PFSK-1 (cell line): ENCODE data around the gene C12orf43.

Experiments
- POLR2AphosphoS5 ChIP-seq: IDR thresholded peaks from 2 replicates; pipeline ENCODE4 v1.6.1; 2012; ENCODE audit warnings: low read depth, mild to moderate bottlenecking, control low read depth, low read length, moderate library complexity
- TAF1 ChIP-seq: IDR thresholded peaks from 2 replicates; pipeline ENCODE4 v1.6.1; 2012; ENCODE audit warnings: low read length, control low read depth, borderline replicate concordance; ENCODE audit not compliant: insufficient read depth

DNA sequence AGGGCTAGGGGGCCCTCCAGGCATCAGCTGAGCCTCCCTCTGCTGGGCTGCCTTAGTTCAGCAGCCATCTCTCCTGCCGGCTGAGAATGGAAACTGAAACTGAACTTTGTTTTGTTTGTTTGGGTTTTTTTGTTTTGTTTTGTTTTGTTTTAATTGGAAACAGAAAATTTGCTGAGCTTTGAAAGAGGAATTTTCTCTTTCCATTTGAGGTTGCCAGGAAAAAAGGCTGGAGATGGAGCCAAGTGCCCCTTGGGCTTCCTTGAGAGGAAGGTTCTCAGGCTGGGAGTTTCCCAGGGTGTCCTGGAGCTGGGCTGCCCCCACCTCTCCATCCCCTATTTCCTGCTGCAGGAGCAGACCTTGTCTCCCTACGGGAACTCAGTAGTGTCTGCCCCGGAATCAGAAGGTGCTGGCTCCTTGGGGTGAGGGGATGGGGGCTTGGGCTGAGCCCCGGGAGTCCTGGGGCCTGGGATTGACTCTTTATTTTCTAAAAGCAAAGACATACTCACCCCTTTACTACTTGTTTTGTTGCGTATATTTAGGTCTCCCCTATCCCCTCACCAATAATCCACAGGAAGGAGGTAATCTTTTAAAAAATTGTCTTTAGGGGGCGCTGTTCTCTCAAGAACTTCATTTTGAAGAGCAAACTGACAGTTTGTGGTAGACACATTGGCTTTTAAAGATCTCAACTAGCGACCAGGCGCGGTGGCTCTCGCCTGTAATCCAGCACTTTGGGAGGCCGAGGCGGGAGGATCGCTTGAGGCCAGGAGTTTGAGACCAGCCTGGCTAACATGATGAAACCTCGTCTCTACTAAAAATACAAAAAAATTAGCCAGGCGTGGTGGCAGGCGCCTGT is 44.1 kb upstream of the C12orf43 start:
- TF ChIP-seq TAF1 (no peak), POLR2AphosphoS5 (no peak)
